Medulla oblongata (tissue), 1 donor: ENCODE results near the gene LSAMP.
A peak's percentile ranks its signal among the peaks of the same experiment; 100 is the strongest.
"Not testable (repeated sequence)": the region's sequence is repeated elsewhere in the genome, so short reads cannot be mapped to it uniquely, and the experiment has no call there.

Source experiments
- DNase-seq: peaks from one replicate; pipeline ENCODE4 v3.0.0-alpha.2; 2015; ENCODE audit errors: extremely low spot score

Gene LSAMP

DNA sequence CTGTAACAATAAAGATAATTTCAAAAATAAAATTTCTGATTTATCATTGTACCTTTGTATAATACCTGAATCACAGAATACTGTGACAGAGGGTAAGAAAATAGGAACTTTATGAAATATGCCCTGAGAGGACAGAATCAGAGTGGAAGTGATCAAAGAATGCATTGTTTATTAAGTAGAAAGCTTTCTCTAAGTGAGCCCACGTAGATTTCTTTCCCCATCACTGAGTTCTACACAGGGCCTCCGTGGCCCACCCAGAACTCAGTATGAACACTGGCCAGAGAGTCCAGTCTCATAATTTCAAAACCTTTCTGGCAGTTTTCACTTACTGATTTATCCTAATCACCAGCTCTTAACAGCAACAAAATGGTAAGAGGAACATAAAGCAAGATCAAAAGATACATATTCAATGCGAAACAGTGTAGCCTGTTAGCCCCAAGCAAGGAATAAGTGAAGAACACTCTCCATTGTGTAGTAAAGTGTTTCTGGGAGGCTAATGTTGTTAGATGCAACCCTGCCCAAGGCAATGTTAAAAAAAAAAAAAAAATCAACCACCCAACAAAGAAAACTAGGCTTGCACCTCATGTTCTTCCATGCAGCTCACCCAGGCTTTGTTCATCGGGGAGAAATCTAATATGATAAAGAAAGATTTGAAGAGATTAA lies 341.3 kb downstream of the LSAMP start:
- DNase-seq, result no peak

DNA sequence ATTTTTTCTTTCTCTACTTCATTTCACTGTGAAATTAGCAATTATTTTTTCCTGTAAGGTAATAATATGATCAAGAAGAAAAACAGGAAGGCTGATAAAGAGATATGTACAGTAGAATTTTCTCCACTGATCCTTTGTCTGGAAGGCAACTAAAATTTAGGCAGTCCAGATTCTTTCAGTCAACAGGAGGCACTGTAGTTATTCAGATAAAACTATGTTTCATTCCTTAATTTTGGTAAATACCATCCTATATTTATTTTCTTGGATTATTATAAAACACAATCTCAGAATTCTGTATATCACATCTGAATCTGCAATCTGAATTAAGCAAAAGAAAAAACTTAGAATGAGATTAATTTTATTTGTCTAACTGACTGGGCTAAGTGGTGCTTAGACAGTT lies 343.2 kb downstream of the LSAMP start:
- no peak for DNase-seq

DNA sequence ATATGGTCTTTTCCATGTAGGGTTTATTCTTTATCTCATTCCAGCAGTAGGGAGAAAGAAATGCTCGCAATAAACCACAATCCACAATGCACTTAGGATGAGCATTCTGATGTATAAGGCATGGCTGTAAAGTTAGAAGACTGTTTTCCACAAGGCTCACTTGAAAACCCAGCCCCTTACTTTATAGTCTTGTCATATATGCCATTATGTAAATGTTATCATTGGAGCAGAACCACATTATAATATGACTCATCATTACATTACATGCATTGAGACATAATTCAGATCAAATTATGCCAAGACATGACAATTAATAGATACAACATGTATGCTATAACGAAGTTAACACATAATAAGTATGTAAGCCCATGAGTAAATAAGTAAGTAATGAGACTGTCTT lies 348.1 kb downstream of the LSAMP start:
- DNase-seq, result no peak

DNA sequence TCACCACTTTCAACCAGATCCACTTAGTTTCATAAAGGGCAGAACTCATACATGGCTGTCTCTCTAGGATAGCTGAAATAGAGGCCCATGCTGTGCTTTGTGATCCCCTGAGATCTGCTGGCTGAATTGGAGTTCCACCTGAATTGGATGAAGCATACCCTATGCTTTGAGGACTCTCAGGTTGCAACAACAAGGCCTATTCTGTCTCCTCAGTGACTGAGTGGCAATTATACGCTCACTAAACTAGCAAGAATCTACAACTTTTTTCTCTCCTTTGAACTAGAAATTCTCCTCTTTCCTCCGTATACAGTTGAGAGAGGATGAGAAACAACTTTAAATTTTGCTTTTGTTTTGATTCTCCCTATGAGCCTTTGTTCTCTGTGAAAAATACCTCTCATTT lies 348.7 kb downstream of the LSAMP start:
- DNase-seq, result no peak

DNA sequence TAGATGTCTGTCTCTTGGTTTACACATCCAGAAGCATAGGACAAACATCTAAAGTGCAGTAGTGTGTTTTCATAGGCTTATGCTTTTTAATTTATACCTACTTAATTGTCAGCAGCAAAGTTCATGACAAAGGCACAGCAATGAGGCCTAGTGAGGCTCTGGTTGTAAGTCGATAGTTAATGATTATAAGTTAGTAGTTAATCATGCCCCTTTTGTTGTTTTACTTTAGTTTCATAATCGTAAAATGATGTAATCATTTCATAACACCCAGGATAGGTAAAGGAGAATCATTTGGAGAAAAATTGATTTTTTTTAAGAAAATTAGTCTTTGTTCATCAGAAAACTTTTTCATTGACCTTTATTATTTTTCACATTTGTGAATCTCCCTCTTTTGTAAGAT lies 351.9 kb downstream of the LSAMP start:
- no peak for DNase-seq

DNA sequence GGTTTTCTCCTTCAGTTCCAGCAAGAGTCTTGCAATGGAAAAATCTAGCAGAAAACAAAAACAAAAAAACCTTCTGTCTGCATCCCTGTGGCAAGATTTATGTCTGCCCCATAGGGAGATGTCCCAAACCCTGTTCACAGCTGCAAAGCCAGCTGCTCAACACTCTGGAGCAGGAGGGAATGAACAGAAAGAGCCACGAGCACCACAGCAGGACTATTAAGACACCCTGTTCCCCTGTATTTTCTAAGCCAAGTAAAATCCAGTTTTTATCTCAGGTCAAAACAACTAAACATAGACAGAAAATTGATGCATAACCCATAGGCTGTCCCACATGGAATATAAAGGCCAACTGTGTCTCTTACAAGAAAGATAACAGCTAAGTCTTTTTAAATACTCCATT lies 357.9 kb downstream of the LSAMP start:
- DNase-seq, result peak; percentile 39

DNA sequence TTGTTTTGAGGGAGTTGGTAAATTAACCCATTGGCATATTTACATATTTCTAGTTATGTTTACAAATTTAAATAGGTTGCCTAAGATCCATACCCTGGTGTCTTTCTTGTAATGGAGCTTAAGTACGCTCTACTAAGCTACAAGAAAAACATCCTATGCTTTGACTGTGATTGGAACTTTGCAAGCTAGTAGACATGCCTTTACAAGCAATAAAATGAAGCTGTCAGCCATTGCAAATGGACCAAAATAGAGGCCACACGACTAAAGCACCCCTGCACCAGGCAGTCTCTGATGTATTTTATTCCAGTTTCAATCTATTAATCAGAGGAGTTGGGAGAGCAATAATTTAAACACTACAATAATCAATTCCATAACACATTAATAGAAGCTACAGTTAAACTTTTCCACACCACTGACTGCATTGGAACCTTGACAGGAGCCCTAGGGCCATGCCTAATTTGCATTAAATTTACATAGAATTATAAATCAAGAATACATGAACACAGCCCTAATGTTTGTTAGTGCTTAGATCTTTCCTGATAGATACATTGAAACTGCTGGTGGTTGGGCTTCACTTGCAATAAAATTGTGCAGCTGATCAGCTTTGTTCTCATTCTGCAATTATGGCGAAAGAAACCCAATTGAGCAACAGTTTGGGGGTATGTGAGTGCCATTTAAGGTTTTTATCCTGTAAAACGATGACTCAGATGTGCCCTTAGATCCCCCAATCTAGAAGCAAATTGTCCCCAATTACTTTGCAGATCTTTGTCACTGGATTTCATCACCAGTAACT lies 360.1 kb downstream of the LSAMP start:
- no peak for DNase-seq

DNA sequence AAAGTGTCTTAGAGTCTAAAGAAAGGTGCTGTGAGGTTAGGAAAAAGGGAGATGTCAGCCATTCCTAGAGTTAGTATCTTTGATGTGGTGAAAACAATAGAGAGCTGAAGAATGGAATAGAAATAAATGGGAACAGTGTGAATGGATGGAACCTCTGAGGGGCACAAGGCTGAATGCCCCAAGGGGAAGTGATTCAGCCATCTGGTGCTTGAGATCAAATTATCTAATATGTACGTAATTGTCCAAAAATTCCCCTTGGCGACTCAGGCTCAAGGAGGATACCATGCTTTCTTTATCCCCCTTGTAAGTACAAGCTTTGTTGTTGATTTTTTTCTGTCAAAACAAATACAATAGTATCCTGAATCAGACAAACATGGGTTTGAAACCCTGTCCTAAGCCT lies 361.6 kb downstream of the LSAMP start:
- DNase-seq, result no peak

DNA sequence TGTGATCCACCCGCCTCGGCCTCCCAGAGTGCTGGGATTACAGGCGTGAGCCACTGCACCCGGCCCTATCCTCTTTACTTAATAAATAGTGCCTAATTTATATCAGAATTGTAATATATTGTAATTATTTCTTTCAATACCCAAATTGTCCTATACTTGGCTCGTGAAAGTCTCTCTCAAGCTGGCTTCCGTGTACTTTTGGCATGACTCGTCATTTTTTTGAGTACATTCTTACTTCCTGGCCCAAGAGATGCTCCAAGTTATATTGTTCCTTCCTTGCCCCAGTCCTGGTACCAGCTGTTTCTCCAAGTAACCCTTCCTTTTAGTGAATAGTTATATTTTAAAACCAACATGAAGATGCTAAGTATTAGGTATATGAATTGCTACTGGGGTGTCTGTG lies 366.7 kb downstream of the LSAMP start:
- DNase-seq, result no peak

DNA sequence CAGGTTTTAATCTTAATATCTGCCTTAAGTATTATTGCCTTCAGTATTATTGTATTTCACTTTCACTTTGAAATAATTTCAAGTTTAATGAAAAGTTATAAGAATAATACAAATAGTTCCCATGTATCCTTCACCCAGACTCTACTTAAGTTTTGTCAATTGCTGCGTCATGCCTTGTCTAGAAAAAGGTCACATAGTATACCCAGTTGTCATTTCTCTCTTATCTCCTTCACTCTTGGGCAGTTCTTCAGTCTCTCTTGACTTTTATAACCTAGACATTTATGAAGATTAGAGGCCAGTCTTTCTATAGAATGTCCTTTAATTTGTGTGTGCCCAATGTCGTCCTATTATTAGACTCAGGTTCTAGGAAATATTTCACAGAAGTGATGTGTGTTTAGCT lies 367.7 kb downstream of the LSAMP start:
- DNase-seq, result no peak

DNA sequence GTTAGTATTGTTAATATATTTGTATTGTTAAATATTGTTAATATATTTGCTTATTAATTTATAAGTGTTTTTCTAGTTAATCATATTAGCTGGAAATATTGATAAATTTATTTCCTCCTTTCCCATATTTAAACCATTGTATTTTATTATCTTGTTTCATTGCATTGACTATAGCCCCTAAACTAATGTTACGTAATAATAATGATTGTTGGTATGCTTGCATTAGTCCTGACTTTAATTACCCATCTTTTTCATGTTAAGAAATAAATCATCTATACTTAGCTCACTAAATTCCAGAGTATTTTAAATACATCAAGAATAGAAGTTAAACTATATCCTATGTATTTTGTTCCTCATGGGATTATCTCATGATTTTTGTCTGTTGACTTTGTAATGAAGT lies 368.2 kb downstream of the LSAMP start:
- no peak for DNase-seq

DNA sequence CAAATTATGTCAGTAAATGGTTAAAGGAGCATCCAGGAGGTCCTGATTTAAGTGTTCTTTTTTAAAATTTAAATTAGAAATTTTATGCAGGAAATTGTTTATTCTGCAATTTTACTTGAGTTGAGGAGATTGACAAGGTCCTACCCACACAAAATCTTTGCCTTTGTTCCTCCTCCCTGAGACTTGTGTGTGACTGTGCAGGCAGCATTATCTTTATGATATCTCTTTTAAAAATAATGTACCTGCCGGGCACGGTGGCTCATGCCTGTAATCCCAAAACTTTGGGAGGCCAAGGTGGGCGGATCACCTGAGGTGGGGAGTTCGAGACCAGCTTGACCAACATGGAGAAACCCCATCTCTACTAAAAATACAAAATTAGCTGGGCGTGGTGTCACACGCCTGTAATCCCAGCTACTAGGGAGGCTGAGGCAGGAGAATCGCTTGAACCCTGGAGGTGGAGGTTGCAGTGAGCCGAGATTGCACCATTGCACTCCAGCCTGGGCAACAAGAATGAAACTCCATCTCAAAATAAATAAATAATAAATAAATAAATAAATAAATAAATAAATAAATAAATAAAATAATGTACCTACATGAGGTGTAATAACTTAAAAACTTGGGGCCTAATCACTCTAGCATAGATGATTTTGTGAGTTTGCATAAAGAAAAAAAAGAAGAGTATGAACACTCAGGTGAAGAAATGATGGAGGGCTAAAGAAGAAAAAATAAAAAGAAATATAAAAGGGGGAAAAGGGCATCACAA lies 374.6 kb downstream of the LSAMP start:
- not testable (repeated sequence) for DNase-seq

DNA sequence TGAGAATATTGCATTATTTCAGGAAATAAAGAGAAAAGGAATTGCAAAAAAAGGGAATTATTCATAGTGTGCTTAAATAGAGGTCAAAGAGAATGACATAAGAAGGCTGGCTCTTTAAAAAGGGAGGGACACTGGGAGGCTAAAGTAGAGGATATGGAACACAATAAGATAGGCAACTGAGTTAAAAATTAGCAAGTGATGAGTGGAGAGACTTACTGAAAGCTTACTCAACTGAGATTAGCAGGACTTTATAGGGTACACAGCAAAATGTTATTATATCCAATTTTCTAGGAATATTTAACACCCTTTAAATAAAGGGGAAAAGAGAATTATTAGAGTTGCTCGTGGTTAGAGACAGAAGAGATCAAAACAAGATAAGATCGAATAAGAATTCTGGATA lies 375.2 kb downstream of the LSAMP start:
- DNase-seq, result no peak

DNA sequence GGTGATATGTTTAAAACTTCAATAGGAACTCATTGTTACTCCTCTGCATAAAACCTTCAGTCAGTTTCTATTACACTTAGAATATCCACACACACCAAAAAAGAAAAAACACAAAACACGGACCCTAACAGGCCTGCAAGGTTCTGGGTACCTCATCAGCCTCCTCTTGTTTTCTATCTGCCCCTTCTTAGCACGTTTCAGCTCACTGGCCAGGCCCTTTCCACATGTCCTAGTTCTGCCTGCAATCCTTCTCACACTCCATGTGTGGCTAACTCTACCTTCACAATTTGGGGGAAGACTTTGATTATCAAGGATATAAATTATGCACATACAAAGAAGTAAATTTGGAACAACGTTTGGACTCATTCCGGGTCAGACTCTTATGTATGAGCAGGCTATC lies 376.3 kb downstream of the LSAMP start:
- DNase-seq, result no peak

DNA sequence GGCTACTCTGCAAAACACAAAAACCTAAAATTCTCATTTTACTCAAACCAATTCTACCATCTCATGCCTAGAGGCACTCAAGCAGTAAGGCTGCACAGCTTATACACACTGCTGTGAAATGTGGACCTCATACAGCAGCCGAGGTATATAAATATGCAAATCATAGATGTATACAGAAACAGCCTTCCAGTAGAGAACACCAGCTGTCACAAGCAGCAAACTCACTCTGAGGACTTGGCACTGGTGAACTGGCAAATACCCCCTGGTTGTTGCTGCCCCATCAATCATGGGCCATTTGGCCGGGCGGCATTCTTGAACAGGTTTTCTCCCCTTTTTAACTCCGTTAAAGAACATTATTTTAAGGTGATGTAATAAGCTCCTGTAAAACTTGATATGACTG lies 378.0 kb downstream of the LSAMP start:
- DNase-seq, result no peak

DNA sequence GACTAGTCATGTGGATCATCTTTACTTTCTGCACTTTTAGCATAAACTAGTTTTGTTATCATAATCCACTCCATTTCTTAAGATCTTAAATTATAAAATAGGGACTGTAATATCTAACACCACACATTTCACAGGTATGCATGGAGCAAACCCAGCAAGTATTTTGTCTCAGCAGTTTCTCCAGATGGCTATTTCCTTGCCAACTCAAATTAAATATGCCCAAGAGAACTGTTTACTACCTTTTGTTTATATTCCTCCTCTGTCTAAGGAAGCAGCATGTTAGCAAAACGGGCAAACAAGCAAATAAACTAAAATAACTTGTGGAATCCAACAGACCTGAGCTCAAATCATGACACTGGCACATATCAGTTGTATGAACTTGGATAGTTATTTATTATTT lies 379.8 kb downstream of the LSAMP start:
- no peak for DNase-seq

DNA sequence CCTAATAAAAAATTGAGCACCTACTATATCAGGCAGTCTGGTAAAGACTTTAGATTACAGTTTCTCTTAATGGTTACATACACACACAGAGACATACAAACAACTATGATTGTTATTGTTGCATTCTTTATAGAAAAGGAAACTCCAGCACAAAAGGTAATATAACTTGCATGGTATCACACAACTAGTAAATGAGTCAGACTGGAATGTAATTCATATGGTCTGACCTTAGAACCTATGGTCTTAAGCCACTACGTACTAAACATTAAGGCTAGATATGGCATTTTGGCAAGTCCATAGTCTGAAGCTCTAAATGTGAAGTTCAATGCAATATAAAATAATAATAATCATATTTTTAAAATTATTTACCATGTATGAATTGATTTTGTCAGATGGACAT lies 380.6 kb downstream of the LSAMP start:
- no peak for DNase-seq

DNA sequence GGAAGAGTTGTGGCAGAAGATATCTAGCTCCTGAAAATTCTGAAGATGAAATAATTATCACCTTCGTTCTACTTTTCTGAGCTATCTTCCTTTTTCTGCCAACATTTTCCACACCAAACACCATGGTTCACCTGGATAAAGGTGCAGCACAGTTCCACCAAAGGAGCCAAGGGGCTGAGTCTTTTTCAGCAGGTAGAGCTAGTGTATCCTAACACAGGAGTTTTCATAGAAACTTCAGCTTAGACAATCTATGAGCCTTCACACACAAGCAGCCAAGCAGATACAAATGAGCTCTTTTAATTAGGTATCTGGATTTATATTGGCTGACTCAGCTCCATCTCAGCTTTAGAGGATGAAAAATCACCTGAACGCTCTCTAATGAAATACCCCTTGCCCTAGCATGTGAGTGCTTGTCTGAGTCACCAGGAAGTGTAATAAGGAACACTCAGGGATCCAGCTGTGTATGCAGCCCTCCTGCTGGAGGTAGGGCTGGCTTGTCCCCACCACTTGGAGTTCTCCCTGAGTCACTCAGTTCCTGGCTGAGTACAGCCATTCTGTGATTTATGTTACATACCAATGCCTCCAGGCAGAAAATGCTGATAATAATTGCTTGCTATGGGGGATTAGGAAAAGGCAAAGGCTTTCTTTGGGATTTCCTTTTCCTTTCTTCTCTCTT lies 385.7 kb downstream of the LSAMP start:
- DNase-seq, result no peak

DNA sequence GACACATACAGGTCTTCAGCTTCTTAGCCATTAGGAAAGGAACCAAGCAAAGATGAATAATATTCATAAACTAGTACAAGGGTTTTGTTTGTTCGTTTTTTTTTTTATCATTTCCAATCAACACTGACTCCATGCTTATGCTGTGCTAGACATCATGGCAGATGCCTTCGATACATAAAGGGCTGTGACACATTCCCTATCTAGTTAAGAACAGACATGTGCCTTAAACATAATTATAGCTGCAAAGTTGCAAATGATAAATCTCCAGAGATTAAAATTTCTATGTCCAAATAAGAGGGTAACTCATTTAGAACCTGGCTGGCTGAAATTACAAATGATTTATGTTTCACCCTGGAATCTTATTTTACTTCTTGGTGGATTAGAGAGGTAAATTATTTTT lies 386.4 kb downstream of the LSAMP start:
- DNase-seq, result no peak

DNA sequence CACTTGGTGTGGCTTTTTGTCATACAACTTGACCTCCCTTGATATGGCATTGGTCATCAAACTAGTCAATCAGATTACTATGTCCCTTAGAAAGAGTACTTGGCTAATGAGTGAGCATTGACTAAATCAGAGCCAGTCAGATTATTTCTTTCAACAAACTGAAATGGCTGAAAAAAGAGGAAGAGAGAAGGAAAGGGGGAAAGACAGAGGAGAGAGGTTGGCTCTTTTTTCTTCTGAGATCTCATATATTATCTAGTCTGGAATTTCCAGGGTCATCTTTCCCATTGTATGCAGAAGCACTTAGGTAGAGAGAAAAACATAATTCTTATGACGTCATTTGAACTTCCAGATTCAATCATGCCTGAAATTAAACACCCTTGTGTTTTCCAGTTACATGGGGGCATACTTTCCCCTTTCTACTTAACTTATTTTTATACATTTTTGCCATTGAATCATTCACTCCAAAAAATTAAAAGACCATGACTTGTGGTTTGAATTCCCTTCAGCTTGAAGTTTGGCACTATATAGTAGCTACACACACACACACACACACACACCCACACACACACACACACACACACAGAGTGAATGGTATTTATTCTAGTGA lies 387.8 kb downstream of the LSAMP start:
- no peak for DNase-seq

DNA sequence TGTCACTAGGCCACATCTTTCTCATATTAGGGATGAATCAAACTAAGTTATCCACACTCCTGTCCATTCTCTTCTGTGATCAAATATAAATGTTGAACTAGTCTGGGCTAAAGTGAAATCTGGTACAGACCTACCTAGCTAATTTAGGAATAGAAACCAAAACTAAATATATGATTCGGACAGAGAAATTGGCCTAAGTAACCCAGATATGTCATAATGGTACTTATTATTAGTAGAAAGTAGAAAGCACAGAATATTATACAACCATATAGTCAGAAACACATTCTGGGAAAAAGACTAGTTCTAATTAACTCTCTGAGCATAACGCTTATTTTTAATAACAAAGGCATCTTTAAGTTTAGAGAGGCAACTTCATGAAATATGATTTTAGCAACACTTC lies 389.0 kb downstream of the LSAMP start:
- DNase-seq, result no peak

DNA sequence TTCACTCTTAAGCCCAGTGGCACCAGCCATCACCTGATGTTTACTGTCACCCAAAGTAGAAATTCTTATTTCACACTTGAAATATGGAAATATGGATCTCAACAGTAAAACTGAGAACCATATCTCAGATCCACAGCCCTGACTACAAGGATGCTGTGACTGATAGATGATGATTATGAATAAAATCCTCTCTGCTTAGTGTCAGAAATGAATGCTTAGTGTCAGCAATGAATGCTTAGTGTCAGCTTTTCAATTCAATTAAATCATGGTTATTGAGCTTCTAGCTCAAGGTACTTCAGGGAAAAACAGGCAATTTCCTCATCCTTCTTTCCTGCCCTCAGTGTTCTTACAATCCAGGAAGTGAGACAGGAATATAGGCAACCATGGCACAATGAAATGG lies 392.3 kb downstream of the LSAMP start:
- no peak for DNase-seq
